GM10266 (cell line): ENCODE data around the gene XPR1.

Experiments used
- DNase-seq: peaks from one replicate; pipeline ENCODE4 v3.0.0; 2012; ENCODE audit errors: extremely low spot score
- CTCF ChIP-seq: IDR thresholded peaks from 2 replicates; pipeline ENCODE4 v1.5.1; 2012; ENCODE audit warnings: mild to moderate bottlenecking, low read depth; ENCODE audit not compliant: control insufficient read depth, insufficient read depth; ENCODE audit errors: missing control alignments

The XPR1 gene

GRCh38 chr1:180930687-180931086 is 298.9 kb downstream of the XPR1 start:
- TF ChIP-seq CTCF = no peak
- DNase-seq = no peak

- no peak for TF ChIP-seq CTCF
- no peak for DNase-seq
Measured at GRCh38 chr1:180931529-180931928, 299.7 kb downstream of the XPR1 start.

DNA sequence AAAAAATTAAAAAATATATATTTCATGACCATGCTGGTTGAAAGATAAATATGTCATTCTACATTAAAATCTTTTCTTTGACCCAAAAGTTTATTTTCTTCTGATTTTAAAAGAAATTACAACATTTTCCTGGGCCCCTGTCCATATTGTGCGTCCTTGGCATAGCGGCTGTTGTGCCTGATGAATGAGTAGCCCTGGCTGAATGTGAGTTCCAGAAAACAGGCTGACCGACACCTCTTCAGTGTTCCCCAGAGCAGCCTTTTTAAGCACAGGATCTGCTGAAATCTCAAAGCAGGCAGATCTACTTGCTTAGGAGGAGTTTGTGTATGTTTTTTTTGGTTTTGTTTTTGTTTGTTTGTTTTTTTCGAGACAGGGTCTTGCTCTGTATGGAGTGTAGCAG is 300.6 kb downstream of the XPR1 start:
- TF ChIP-seq CTCF = no peak

GRCh38 chr1:180933141-180933540 is 301.3 kb downstream of the XPR1 start:
- no peak for DNase-seq

More for the DNA sequence above, 300.6 kb downstream of the XPR1 start:
- no peak for DNase-seq

DNA sequence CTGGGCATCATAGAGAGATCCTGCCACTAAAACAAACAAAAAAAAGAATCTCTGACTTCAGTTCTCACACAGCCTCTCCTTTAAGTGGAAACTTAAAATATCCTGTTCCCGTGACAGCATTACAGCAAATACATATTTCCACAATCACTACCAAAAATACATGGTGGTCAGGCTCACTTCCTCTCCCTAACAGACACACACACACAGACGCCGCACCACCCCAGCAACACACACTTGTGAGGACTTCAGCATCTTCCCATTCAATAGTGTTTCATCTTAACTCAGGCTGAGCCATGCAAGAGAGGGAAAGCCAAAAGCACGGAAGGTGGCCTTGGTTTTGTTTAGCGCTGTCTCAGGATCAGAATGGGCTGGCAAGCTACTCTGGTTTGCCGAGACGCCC is 302.7 kb downstream of the XPR1 start:
- DNase-seq = peak; percentile 63
- TF ChIP-seq CTCF = no peak

More at GRCh38 chr1:180933141-180933540, 301.3 kb downstream of the XPR1 start:
- no peak for TF ChIP-seq CTCF

DNA sequence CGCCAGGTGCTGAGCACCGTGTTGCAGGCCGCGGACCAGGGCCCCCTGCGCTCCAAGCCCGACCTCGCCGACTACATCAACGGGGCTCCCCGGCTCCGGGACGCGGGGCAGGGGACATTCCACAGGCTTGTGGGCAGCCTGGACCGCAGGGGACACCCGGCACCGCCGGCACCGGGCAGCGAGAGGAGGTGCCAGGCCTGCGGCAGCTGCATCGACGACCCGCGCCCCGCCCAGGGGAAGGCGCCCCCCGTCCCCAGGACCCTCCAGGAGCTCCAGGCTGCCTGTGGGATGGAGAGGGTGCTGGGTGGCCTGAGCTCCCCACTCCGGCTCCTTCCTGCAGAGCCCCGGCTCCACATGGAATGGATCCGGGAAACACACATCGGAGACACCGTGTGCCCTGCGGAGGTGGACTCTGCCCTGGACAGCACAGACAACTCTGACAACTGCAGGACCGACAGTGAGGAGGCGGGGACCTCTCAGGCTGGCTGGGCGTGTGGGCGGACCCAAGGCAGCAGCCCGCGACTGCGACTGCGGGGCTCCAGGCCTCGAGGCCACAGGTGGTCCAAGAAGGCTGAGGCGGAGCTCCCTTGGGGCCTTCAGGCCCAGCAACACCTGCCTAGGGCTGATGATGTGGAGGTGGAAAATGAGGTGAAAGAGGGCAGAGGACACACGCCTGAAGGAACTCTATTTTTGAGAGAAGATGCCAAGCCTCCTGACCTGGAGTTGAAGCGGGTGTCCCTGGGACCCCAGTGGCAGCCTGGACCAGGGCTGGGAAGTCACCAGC is 303.7 kb downstream of the XPR1 start:
- DNase-seq = peak; percentile 77
- no peak for TF ChIP-seq CTCF

DNA sequence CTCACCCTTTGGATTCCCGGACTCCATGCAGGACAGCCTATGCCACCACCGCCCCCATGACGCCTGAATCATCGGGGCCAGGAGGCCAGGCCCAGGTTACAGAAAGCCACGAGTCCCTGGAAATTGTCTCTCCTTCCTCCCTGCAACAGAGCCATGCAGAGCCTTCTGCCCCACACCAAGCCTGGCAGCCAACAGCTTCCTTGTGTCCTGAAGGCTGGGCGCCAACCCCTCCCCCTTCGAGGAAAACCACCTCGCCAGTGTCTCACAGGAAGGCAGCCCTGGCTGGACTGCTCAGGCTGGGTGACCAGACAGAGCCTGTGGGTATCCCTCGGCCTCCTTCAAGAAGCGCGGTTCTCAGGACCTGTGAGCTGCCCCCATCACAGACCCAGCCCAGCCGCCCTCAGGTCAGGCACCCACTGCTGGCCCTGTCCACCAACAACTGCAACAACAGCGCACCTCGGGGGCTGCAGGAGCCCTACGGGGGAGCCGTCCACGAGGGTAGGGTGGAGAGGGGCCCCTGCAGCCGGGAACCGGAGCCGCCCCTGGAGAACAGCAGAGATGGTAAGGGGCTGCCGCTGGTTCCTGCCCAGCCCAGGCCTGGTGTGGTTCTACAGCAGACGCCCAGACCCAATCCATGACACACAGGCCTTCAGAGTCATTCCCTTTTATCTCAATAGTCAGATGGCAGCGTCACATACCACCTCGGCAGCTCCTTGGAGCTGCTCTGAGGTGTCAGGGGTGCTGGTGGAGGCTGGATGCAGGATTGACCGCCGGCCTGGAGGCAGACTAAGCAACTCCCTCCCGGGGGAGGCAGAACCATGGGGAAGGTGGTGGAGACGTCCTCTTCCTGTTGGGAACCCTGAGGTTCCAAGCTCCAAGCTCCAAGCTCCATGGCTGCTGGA is 304.5 kb downstream of the XPR1 start:
- DNase-seq = no peak
- TF ChIP-seq CTCF = no peak
